ENCODE data around the gene GOLGA8T.
"Not testable (repeated sequence)": the region's sequence is repeated elsewhere in the genome, so short reads cannot be mapped to it uniquely, and the experiment has no call there.

The GOLGA8T gene

GRCh38 chr15:30191639-30192038, 56.8 kb downstream of the GOLGA8T start:
- DNase-seq (ENCODE audit: low read depth in 1 of 2, low spot score in 1 of 2): not testable (repeated sequence)

- DNase-seq (ENCODE audit: low read depth in 1 of 2, low spot score in 1 of 2): not testable (repeated sequence)
These were observed 57.4 kb downstream of the GOLGA8T start for GRCh38 chr15:30192119-30192745.

- not testable (repeated sequence) for DNase-seq (ENCODE audit: low read depth in 1 of 2, low spot score in 1 of 2)
These were observed 58.0 kb downstream of the GOLGA8T start for GRCh38 chr15:30192892-30193291.

Measured in activated CD4-positive, alpha-beta T cell treated with anti-CD3 and anti-CD28 coated beads, Interleukin-2, amount 50 U/mL, for 24 hours (primary cell).